A549 treated with Hydrocortisone at 1 μM for 4 hours (cell line): ENCODE measurements around the gene SIN3A. TPM values are rescaled to one million over a fixed set of nuclear protein-coding genes. Genes with fewer than 3 reads are reported as not detected.

Source experiments
- total RNA-seq: library from RNA; stranded (reverse); fragments of 200-300 nt; extraction: Qiagen RNA extraction; gene quantifications from 5 replicates; pipeline ENCODE4 v1.2.3, GENCODE V29; 2022

Gene SIN3A
- total RNA-seq: 21.9 to 33.9 TPM (median 29.7 TPM) in 5 replicates

DNA sequence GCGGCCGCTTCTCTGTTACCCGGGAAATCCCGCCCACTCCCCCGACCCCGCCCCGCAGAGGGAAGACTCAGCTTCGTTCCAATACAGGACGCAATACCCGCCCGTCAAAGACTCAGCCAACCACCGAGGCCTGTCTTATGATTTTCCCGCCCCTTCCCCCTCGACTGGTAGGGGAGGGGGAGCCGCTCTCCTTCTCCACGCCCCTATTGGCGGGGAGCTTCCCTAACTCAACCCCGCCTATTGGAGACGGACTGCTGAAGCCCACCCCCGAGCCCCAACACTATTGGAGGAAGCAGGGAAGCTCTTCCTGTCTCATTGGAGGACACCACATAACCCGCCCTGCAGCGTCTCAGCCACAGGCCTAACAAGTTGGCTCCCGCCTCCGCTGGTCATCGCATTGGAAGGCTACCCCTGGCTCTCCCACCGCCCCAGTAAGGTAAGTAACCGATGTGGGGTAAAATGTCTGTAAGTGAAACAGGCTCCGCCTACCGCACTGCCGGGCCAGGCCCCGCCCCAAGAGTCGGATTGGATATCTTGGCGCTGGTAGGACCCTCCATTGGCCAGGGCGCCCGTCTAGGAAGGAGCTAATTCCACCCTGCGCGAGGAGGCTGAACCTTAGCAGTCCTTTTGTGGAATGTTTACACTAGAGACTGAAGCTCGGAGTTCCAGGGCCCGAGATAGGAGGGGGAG is at the start of gene SIN3A:
SIN3A (minus strand) TSS at position 17 of the 690 bp plus-strand sequence. CDS start 21,315 bp downstream, outside the sequence.

DNA sequence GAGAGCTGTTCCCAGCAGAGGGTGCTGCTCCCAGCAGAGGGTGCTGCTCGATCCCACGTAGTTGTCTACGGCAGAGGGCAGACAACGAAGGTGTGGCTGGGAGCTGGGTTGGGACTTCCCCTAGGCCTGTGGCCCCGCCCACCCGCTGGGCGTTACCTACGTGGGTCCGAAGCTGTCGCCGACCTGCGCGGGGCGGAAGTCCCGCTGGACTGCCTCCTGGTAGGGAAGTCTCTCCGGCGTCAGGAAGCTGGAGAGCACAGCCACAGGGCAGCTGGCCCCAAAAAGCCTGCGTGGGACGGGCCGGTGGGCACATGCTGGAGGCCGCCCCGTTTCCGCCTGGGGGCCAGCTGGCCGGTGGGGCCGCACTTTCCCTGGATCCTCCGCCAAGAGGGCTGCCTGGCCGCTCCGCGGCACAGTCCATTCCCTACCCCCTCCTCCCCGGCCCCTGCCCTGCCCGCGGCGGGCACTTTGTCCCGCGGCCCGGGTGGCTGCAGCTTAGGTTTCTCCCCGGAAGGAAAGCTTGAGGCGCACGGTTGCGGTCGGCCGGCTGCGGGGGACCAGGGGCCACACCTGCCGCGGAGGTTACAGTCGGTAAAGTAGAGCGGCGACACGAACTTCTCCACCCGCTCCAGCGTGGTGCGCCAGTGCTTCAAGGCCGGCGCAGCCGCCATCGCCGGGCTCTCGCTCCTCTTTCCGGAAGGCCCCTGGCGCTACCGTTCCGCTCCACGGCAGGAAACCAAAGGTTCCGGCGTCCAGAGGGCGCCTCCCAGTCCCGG is 83.4 kb downstream of the SIN3A start, which contains the start of gene MAN2C1:
MAN2C1 (minus strand) TSS at position 695 of the 776 bp plus-strand sequence; CDS start at position 671, 24 bp downstream.

DNA sequence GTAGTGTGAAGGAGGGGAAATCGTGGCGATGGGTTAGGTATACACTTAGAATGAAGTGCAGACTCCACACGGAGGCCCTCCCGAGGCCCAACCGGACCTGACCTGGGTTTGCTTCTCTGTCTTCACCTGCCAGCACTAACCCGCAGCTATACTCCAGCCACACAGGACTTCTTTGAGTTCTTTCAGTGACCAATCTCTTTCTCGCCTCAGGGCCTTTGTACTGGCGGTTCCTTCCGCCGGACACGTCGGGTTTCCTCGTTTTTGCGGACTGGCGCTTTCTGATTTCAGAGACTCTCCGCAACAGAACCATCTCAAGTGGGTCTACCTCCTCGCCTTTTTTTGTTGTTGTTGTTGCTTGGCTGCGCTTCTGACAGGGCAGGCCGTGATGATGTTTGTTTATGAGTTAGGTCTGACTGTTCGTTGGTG is 104.7 kb downstream of the SIN3A start, which contains the start of gene NEIL1:
NEIL1 (plus strand) TSS at position 244 of the 426 bp plus-strand sequence. CDS start 1,867 bp downstream, outside the sequence.

DNA sequence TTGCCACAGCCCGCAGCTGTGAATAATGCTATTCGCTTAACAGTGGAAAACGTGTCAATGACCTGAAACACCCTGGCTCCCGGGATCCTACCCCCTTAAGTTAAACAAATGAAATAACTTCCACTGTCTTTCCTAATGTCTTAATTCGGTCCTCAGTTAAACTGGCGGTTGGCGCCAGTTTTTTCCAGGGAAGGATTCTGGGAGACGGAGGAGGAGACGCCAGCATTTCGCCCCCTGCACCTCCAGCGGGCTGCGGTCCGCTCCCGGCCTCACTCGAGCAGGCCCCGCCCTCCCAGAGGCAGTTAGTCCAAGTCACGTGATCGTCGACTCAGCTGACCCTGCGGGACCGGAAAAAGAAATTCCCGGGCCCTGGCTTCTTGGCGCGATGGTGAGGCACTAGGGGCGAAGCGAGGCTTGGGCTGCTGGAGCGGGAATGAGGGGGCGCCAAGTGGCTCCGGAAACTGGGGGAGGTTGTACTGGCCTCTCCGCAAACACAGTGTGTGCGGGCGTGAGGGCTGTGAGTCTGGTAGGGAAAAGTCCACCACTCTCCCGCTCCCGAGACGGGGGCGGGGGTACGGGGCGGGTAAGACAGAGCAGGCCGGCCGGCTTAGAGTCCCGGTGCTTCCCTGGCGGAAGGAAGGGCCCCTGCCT is 115.7 kb downstream of the SIN3A start, which contains the start of gene COMMD4:
COMMD4 (plus strand) TSS at position 359 of the 651 bp plus-strand sequence; CDS start at position 386, 27 bp downstream.

Other genes starting within 250 kb of the SIN3A start
- gene C15orf39, start 249.8 kb downstream of the SIN3A start, total RNA-seq: 30.1 to 33.9 TPM (median 30.9 TPM) in 5 replicates
- not detected in 5 replicates for gene GOLGA6C, start 193.4 kb downstream of the SIN3A start, total RNA-seq
- gene GOLGA6D, start 168.9 kb downstream of the SIN3A start, total RNA-seq: 0.03 to 0.08 TPM in 2 of 5 replicates, not detected in the others
- gene COMMD4, start 115.6 kb downstream of the SIN3A start, total RNA-seq: 172 to 202 TPM (median 183 TPM) in 5 replicates
- 1.9 to 3.6 TPM (median 2.5 TPM) in 5 replicates for gene NEIL1, start 104.7 kb downstream of the SIN3A start, total RNA-seq
- 63.1 to 80.3 TPM (median 75.3 TPM) in 5 replicates for gene MAN2C1, start 83.1 kb downstream of the SIN3A start, total RNA-seq
- gene PTPN9, start 127.6 kb upstream of the SIN3A start, total RNA-seq: 37.5 to 57.8 TPM (median 47.8 TPM) in 5 replicates
- 29.3 to 33.9 TPM (median 31.3 TPM) in 5 replicates for gene SNUPN, start 174.0 kb upstream of the SIN3A start, total RNA-seq
- gene IMP3, start 188.5 kb upstream of the SIN3A start, total RNA-seq: 81.6 to 122 TPM (median 114 TPM) in 5 replicates
- 11.9 to 14.5 TPM (median 13.9 TPM) in 5 replicates for gene SNX33, start 196.2 kb upstream of the SIN3A start, total RNA-seq